GM18861 (cell line): ENCODE measurements around the gene EPN1.
"Not testable (repeated sequence)": the region's sequence is repeated elsewhere in the genome, so short reads cannot be mapped to it uniquely, and the experiment has no call there.

ENCODE experiments used
- ATAC-seq: cut with Tn5 transposase; IDR thresholded peaks from one replicate; pipeline ENCODE4 v1.9.1; 2021; ENCODE audit not compliant: unreplicated experiment

The EPN1 gene

GRCh38 chr19:55717879-55718711, 43.1 kb downstream of the EPN1 start:
- ATAC-seq = not testable (repeated sequence)

GRCh38 chr19:55720214-55720746, 45.3 kb downstream of the EPN1 start:
- no peak for ATAC-seq

DNA sequence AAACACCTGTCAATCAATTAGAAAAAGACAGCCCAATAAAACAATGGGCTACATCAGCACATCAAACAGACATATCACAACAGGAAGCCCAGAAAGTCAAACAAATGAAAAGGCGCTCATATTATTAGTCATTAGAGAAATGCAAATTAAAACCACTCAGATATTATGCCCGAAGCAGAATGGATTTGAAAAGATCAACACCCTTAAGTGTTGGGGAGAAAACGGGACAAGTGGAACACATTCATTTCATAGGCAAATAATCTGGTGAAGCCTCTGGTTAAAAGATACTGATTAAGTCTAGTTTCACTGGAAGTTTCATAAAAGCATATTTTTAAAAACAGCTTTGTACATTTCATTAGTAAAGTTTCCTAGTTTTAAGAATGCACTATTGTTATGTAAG, 45.8 kb downstream of the EPN1 start:
- ATAC-seq = no peak

DNA sequence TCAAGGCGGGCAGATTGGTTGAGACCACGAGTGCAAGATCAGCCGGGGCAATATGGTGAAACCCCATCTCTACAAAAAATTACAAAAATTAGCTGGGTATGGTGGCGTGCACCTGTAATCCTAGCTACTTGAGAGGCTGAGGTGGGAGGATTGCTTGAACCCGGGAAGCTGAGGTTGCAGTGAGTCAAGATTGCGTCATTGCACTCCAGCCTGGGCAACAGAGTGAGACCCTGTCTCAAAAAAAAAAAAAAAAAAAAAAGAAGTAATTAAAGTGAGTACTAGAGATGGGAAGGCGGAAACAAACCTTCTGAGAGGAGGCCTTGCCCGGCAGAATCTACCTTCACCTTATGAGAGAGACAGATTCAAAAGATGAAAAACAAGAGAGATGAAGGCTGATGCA, 48.5 kb downstream of the EPN1 start:
- no peak for ATAC-seq

DNA sequence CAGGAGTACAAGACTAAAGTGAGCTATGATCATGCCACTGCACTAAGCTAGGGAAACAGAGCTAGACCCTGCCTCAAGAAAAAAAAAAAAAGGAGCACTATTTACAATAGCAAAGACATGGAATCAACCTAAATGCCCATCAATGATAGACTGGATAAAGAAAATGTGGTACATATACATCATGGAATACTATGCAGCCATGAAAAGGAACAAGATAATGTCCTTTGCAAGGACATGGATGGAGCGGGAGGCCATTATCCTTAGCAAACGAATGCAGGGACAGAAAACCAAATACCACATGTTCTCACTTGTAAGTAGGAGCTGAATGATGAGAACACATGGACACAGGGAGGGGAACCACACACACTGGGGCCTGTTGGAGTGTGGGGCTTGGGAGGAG, 55.4 kb downstream of the EPN1 start:
- not testable (repeated sequence) for ATAC-seq

DNA sequence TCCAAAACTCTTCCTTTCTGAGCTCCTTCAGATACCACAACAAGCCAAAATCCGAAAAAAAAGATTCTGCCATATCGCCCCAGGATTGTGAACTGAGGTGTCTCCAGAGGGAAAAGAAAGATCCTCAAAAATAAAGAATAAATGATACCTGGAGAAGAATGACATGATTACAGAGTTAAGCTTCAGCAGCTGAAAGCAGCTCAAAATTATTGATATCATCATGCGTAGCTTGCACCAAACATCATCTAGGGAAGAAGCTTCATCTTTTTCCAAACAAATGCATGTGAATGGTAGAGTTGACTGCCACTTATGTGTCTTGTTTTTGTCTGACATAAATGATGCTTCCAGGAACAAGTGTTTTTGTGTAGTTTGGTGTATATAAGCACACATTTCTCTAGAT, 63.3 kb downstream of the EPN1 start, which contains the start of gene NLRP9:
Gene NLRP9 (minus strand): TSS at position 101 of the 400 bp plus-strand sequence. CDS start 28 bp downstream, at position 73.
- ATAC-seq = no peak

DNA sequence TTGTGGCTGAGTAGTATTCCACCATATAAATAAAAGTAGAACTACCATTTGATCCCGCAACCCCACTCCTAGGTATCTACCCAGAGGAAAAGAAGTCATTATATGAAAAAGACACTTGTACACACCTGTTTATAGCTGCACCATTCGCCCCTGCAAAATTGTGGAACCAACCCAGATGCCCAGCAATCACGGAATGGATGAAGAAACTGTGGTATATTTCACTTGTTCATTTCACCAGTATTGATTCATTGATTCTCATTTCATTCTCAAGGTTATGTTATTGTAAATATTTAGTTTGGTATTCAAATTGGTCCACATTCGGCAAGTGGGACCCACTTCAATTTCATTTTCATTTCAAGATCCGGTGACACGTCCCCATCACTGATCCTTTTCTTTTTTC, 75.7 kb downstream of the EPN1 start:
- ATAC-seq = no peak

DNA sequence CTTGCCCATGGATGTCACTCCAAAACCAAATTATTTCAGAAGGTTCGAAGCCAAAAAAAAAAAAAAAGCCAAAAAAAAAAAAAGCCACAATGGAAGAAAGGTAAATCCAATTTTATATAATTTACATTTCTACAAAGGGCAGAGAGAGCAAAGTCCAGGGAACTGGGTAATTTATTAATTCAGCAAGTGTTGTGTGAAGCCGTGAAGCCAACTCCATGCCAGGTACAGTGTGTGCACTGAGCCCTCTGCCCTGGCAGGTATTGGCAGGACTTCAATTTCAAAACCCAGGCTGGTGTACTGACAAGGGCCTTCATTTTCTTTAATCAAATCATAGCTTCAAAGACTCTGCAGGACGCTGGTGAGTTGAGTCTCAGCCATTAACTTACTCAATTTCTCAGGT, 78.4 kb downstream of the EPN1 start:
- ATAC-seq = no peak

GRCh38 chr19:55756808-55757207, 81.8 kb downstream of the EPN1 start:
- not testable (repeated sequence) for ATAC-seq

- not testable (repeated sequence) for ATAC-seq
Observed at GRCh38 chr19:55758797-55759196, 83.8 kb downstream of the EPN1 start, which contains the start of gene RFPL4A. Gene RFPL4A, plus strand, starts transcription at chr19:55759097. Its CDS starts 2,704 bp downstream, at chr19:55761801.
